Osteoblast (primary cell): Measurements from ENCODE around the gene KRT75. TPM values are rescaled to one million over a fixed set of nuclear protein-coding genes. Genes with fewer than 3 reads are reported as not detected.

ENCODE experiments used
- DNase-seq: peaks from one replicate; pipeline ENCODE4 v3.0.0; 2011; ENCODE audit warnings: low spot score, mixed read lengths; ENCODE audit not compliant: insufficient read length; ENCODE audit errors: missing footprints
- H2AFZ ChIP-seq: 2 replicates; pipeline ENCODE4 v1.6.0; 2011; ENCODE audit warnings: mild to moderate bottlenecking, low read length
- H3K27ac ChIP-seq: 2 replicates; pipeline ENCODE4 v1.5.1; 2011; ENCODE audit warnings: mild to moderate bottlenecking, low read depth, low read length, moderate library complexity
- H3K27me3 ChIP-seq: 2 replicates; pipeline ENCODE4 v1.6.0; 2012; ENCODE audit warnings: mild to moderate bottlenecking, control low read depth, inconsistent platforms, low read length, moderate library complexity; ENCODE audit not compliant: insufficient read depth
- H3K36me3 ChIP-seq: 2 replicates; pipeline ENCODE4 v1.5.1; 2011; ENCODE audit warnings: mild to moderate bottlenecking, low read length, control low read depth, moderate library complexity; ENCODE audit not compliant: insufficient read depth
- H3K4me1 ChIP-seq: 2 replicates; pipeline ENCODE4 v1.5.1; 2011; ENCODE audit warnings: mild to moderate bottlenecking, low read length, control low read depth, moderate library complexity; ENCODE audit not compliant: insufficient read depth
- H3K4me2 ChIP-seq: 2 replicates; pipeline ENCODE4 v1.6.0; 2011; ENCODE audit warnings: mild to moderate bottlenecking, low read length; ENCODE audit not compliant: insufficient read depth
- H3K4me3 ChIP-seq: fragments of 200-600 bp; sonication (generic); 3 replicates; pipeline ENCODE4 v1.5.1; 2012; ENCODE audit warnings: mild to moderate bottlenecking, low read length, inconsistent platforms; ENCODE audit not compliant: insufficient read depth
- H3K79me2 ChIP-seq: 2 replicates; pipeline ENCODE4 v1.6.0; 2012; ENCODE audit warnings: mild to moderate bottlenecking, low read length, control low read depth, inconsistent platforms; ENCODE audit not compliant: insufficient read depth
- H3K9me3 ChIP-seq: 2 replicates; pipeline ENCODE4 v1.5.1; 2011; ENCODE audit warnings: low read depth, low read length, control low read depth
- H4K20me1 ChIP-seq: 2 replicates; pipeline ENCODE4 v1.6.0; 2012; ENCODE audit warnings: mild to moderate bottlenecking, low read length, control low read depth; ENCODE audit not compliant: insufficient read depth
- CTCF ChIP-seq: IDR thresholded peaks from 2 replicates; pipeline ENCODE4 v1.5.1; 2011; ENCODE audit warnings: mild to moderate bottlenecking, low read depth, low read length, moderate library complexity; ENCODE audit errors: extremely low read depth
- total RNA-seq: library from RNA; depleted of rRNA; stranded (reverse); fragments of >200 nt; gene quantifications from 2 replicates; pipeline ENCODE4 v1.2.3, GENCODE V29; 2012

Gene KRT75
- total RNA-seq, 1 donor, result under 0.01 TPM

GRCh38 chr12:52427083-52427482 is 7.1 kb downstream of the KRT75 start:
- no peaks in the 10 kb centered on the region for H3K9me3 ChIP-seq

GRCh38 chr12:52426034-52426433 is 8.1 kb downstream of the KRT75 start:
- no peak overlapping the region for H3K4me3 ChIP-seq
- no peak for TF ChIP-seq CTCF
- no peaks in the 10 kb centered on the region for H3K79me2 ChIP-seq
- no peak overlapping the region for H3K4me2 ChIP-seq
- H3K27ac ChIP-seq, result no peak overlapping the region
- no peak for DNase-seq
- H3K9me3 ChIP-seq, result no peaks in the 10 kb centered on the region
- H3K27me3 ChIP-seq, result peaks cover 43% of the 10 kb centered on the region
- H3K36me3 ChIP-seq, result no peaks in the 10 kb centered on the region
- no peak overlapping the region for H2AFZ ChIP-seq
- H3K4me1 ChIP-seq, result peaks cover 3% of the 10 kb centered on the region
- no peaks in the 10 kb centered on the region for H4K20me1 ChIP-seq

More at GRCh38 chr12:52427083-52427482, 7.1 kb downstream of the KRT75 start:
- H3K27ac ChIP-seq, result no peak overlapping the region
- TF ChIP-seq CTCF, result no peak
- no peak for DNase-seq
- peaks cover 46% of the 10 kb centered on the region for H3K27me3 ChIP-seq
- no peak overlapping the region for H3K4me3 ChIP-seq
- H3K36me3 ChIP-seq, result no peaks in the 10 kb centered on the region
- no peaks in the 10 kb centered on the region for H3K79me2 ChIP-seq
- H4K20me1 ChIP-seq, result no peaks in the 10 kb centered on the region
- no peak overlapping the region for H2AFZ ChIP-seq
- peaks cover 3% of the 10 kb centered on the region for H3K4me1 ChIP-seq
- no peak overlapping the region for H3K4me2 ChIP-seq

- TF ChIP-seq CTCF, result no peak
- no peak overlapping the region for H3K27ac ChIP-seq
- no peaks in the 10 kb centered on the region for H3K79me2 ChIP-seq
- DNase-seq, result no peak
- no peaks in the 10 kb centered on the region for H4K20me1 ChIP-seq
- peaks cover 38% of the 10 kb centered on the region for H3K27me3 ChIP-seq
- no peak overlapping the region for H2AFZ ChIP-seq
- H3K9me3 ChIP-seq, result no peaks in the 10 kb centered on the region
- H3K4me1 ChIP-seq, result peaks cover 3% of the 10 kb centered on the region
- no peak overlapping the region for H3K4me2 ChIP-seq
- H3K36me3 ChIP-seq, result no peaks in the 10 kb centered on the region
- H3K4me3 ChIP-seq, result no peak overlapping the region
Observed at GRCh38 chr12:52425466-52425865, 8.7 kb downstream of the KRT75 start.

GRCh38 chr12:52423661-52424500 is 10.3 kb downstream of the KRT75 start:
- Histone ChIP-seq H3K79me2 (no peaks in the 10 kb centered on the region), H2AFZ (peak overlapping the region; percentile 67), H3K36me3 (no peaks in the 10 kb centered on the region), H3K4me1 (peaks cover 3% of the 10 kb centered on the region), H3K4me3 (no peak overlapping the region), H4K20me1 (no peaks in the 10 kb centered on the region), H3K4me2 (no peak overlapping the region), H3K27ac (no peak overlapping the region), H3K27me3 (peaks cover 27% of the 10 kb centered on the region), H3K9me3 (no peaks in the 10 kb centered on the region)
- no peak for DNase-seq
- TF ChIP-seq CTCF, result no peak
